NCI-H2081 treated with DMSO at 0.1 percent for 48 hours (cell line): Measurements from ENCODE around the gene WIPI1.
"Not testable (repeated sequence)": the region's sequence is repeated elsewhere in the genome, so short reads cannot be mapped to it uniquely, and the experiment has no call there.

Experiments
- DNase-seq: peaks from one replicate; lab custom pipeline; 2025; lab: John Stamatoyannopoulos, UW

WIPI1 gene

GRCh38 chr17:68383443-68384321 lies 73.6 kb downstream of the WIPI1 start:
- no peak for DNase-seq

GRCh38 chr17:68383120-68383442 lies 74.2 kb downstream of the WIPI1 start:
- no peak for DNase-seq

- DNase-seq = no peak
Measured at GRCh38 chr17:68382582-68383085, 74.7 kb downstream of the WIPI1 start.

GRCh38 chr17:68381076-68381900 lies 76.0 kb downstream of the WIPI1 start:
- no peak for DNase-seq

- DNase-seq = no peak
Measured at GRCh38 chr17:68379692-68380677, 77.3 kb downstream of the WIPI1 start.

- DNase-seq = no peak
Measured at GRCh38 chr17:68379177-68379510, 78.2 kb downstream of the WIPI1 start.

- no peak for DNase-seq
Measured at GRCh38 chr17:68378268-68379176, 78.8 kb downstream of the WIPI1 start.

- DNase-seq = no peak
Measured at GRCh38 chr17:68377771-68378267, 79.5 kb downstream of the WIPI1 start.

- DNase-seq = not testable (repeated sequence)
Measured at GRCh38 chr17:68376178-68376577, 81.1 kb downstream of the WIPI1 start.

- DNase-seq = no peak
Measured at GRCh38 chr17:68375566-68375965, 81.7 kb downstream of the WIPI1 start.
